AG08396 (cell line): Measurements from ENCODE around the gene PRRG3.

ENCODE experiments used
- DNase-seq: peaks from one replicate; pipeline ENCODE4 v3.0.0; 2012; ENCODE audit warnings: low spot score, mixed read lengths

The PRRG3 gene

DNA sequence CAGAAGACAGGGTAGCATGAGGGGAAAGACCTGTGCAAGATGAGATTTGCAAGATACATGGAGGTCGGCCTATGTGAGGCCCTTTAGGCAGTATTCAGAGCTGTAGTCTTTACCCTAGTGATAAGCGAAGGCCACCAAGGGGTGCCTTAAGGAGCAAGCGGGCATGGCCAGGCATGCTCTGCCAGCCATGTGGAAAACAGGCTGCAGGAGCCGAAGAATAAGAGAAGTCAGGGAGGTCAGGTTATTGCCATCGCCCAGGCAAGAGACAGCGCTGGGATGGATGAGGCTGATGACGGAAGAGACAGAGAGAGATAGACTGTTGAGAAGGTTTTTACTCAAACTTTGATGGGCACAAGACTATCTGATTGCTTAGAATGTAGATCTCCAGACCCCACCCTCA lies 13.6 kb downstream of the PRRG3 start:
- DNase-seq, result no peak

DNA sequence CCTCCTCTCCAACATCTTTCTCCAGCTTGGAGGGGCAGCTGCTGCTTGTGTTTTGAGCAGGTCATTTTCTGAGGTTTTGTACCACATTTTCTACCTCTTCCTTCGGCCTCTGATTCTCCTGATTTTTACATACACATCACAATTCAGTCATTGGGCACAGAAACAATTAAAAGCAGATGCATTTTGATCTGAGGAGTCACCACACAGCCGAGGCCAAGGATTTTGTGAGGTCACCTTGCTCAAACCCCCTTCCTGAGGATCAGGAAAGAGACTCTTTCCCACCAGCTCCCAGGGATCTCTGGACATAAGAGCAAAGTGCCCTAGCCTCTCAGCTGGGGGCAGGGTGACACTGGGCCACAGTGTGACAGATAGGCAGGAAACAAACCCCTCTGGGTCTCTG lies 15.2 kb downstream of the PRRG3 start:
- DNase-seq, result no peak

DNA sequence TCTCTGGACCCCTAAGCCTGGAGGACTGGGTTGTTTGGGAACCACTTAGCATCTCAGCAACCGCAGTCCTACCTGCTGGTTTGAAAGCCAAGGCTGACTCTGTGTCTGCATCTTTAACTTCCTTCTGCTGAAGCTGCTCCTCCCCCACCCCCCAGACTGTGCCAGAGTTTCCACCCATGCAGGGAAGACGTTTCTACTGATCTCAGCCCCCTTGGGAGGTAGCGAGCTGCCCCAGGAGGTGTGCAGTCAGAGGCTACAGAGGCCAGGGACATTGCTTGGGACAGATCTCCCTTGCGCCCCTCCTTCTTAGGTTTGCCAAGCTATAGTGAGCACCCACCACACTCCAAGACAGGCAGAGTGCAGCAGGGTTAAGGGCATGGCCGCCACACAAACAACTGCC lies 15.9 kb downstream of the PRRG3 start:
- DNase-seq, result no peak

DNA sequence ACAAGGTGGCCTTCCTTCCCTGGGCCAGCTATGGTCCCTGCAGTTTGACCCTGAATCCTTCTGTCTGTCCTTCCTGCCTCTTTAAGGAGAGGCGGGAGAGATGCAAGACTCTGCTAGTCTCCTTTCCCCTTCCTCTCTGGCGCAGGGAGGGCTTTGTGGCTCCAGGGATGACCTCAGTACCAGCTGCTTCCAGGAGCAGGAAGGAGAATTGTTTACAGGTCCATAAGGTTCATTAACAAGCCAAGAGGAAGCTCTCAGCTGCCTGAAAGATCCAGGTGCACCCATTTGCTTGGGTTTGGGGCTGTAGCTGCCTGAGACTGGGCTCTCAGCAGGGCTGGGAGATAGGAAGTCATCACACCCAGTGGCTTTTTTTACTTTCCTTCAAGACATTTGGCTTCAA lies 16.5 kb downstream of the PRRG3 start:
- DNase-seq, result no peak

DNA sequence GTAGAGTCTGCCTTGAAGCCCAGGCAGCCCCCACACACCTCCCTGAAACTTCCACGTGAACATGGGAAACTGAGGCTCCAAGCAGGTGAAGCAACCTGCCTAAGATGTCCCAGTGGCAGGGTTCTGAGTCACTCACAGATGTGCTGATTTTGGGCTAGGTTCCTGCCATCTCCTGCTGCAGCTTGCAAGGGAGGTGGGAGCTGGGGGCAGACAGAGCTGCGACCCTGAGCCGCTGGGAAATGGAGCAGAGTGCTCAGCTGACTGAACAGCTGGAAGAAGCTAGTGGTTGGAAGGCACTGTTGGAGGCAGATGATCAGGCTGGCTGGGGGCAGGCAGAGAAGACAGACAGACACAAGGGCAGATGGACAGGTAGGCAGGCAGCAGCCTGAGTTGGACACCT lies 17.0 kb downstream of the PRRG3 start:
- DNase-seq, result no peak

DNA sequence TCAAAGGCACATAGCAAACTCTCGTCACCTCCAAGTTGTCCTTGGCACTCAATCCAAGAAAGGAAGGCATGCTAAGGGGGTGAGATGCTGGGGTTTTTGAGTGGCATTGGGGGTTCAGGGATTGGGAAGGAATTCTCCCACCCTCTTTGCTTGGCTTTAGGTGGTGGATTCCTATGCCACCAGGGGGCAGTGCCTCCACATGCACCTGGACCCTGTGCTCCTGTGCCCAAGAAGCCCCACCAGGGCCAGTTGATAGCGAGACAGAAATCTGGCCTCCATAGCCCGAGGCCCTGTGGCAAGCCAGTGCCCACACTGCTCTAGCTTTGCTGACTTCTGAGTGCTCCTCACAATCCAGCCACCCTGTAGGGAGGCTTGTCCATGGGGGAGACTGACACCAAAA lies 18.6 kb downstream of the PRRG3 start:
- DNase-seq, result peak; percentile 39

DNA sequence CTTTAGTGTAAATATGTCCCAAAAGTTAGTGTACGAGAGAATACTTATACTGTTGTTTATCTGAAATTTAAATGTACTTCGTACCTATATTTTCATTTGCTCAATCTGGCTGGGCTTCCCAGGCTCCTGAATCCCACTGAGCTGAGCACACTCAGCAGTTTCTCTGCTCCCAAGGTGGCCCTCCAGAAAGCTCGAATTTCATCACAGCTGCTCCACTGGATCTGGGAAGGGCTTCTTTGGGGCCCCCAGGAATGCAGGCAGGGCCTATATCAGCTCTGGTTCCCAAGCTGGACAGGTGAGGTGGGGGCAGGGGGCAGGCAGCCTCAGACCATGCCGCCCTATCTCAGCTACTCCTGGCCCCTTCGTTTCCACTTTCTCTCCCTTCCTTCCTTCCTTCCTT lies 19.1 kb downstream of the PRRG3 start:
- DNase-seq, result no peak

DNA sequence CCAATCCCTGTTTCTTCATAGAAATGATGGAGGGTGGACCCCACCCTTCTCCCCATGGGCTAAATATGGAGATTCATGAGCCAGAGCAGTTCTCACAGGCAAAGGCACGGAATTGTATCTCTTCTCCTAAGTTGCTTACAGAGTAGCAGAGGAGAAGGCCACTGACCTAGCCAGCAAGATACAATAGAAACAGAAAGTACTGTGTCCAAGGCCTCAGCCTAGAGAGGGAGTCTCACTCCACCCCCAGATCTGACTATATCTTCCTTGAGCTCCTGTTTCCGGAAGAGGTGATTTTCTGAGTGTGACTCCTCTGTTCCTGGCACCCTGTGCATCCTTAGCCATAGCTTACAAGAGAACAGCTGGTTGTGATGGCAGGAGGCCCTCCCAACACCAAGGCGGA lies 20.5 kb downstream of the PRRG3 start, which contains the start of gene FATE1:
Gene FATE1 (plus strand): TSS at position 284 of the 400 bp plus-strand sequence. CDS start 85 bp downstream, at position 369.
- no peak for DNase-seq

DNA sequence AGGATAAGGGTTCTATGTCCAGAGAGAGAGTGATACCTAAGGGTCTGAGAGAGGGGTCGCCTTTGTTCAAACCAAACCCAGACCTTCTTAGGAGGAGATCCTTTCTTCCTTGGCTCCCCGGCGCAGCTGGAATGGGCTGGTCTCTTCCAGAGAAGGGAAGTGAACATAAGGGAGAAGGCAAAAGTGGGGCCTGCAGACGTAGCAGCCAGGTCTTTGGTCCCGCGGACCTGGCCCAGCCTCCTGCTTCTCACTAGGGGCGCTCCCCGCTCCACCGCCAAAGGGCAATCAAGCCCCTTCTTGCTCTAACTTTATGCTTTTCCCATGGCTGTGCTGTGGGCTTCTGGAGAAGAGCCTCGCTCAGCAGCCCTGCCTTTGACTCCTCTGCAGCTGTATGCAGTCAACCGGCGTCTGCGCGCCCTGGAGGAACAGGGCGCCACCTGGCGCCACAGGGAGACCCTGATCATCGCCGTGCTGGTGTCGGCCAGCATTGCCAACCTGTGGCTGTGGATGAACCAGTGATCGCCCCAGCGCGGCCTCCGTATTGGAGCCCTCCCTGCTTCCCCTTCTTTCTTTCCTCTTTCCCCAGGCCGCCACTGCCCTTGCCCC lies 27.1 kb downstream of the PRRG3 start:
- DNase-seq, result peak; percentile 42

DNA sequence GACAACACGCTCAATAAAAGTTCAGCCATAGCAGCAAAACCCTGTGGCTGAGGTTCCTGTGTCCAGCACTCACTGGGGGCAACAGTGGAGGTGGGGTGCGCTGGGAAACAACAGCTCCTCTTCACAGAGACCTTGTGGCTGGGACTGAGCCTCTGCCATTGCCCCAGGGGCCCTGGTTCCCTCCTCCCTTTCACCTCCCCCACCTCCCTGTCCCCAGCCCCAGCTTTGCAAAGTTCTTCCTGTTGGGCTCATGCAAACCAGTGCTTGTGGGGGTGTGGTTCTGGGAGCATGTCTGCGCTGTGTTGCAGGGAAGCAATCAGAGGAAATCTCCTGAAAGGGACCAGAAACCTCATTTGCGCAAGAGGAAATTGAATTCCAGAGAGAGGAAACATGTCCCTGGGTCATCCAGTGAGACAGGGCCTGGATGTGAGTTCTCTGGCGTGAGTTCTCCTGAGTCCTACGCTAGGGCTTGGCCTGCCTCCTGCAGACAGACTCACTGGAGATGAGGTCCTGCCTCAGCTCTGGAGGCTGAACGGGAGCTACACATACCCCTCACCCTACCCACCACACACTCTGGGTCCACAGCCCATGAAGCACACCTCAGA lies 28.0 kb downstream of the PRRG3 start:
- DNase-seq, result no peak

DNA sequence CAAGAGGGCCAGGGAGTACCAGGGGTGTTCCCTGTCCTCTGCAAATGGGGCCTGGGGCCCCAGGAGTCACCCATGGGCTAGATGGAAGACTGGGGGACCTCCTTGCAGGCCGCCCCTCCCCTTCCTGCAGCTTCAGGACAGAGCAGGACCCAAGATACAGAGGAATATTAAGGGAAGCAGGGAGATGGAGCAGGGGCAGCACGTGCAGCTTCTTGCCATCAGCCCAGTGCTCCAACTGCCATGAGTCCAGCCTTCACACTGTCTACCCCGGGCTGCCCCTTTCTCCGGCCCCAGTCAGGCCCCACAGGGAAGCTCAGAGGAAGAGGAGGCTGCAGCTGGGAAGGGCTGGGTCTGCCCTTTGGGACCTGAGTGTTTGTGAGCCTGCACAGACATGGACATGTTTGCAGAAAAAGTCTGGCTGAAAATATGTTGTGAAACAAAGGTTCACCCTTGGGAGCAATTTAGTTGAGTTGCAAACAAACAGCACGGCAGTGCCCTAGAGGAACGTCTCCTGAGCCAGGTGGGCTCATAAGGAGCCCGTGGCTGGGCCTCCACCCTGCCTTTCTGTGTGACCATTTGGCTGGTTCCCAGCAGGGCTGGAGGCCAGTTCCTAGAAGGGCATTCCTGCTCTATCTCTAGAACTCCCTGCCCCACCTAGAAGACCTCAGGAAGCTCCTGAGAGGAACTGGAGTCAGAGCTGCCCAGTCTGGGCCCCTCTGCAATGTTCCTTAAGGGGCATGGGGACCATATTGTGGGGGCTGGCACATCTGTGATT lies 29.5 kb downstream of the PRRG3 start:
- DNase-seq, result no peak

DNA sequence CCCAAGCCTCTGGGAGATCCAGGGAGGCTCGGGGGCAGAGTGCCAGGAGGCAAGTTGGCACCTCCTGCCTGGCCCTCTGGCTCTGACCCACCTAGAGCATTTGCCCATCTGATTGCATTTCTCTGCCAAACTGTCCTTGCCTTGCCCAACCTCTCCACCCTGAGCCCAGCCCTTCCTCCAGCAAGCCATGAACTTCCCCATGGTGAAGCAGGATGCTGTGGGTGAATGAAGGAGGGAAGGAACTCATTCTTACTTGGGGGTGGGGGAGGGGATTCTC lies 30.0 kb downstream of the PRRG3 start:
- DNase-seq, result no peak

DNA sequence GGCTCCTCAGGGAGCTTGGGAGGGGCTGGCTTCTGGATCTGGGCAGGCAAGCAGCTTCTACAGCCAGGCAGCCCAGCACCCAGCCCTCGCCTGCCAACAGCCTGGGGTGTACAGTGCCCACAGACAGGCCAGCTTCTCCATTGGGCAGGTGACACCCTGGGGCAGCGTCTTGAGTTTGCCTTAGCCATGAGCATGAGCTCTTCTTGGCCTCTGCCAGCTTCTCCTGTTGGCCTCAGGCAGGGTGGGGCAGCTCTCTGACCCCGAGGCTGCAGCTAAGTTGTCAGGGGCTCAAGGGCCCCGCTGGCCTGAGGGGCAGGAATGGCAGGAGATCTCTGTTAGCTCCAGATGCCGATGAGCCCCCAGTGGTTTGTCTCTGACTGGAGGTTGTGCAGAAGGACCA lies 31.5 kb downstream of the PRRG3 start:
- DNase-seq, result no peak

DNA sequence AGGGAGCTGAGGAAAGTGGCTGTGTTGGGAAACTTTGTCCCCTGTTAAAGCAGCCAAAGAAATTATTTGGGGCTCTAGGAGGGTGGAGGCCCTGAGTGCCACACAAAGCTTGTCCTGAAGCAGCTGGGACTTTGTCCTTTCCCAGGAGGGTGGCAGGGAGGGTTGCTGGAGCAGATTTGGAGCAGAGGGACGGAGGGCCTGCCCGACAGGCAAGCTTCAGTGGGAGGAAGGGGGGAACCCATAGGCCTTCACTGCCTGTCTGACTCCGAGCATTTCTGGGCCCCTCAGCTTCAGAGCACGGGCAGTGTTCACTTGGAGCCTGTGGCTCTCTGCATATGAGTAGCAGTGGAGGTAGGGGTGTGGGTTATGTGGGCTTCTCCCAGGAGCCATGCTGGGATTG lies 32.1 kb downstream of the PRRG3 start:
- no peak for DNase-seq

DNA sequence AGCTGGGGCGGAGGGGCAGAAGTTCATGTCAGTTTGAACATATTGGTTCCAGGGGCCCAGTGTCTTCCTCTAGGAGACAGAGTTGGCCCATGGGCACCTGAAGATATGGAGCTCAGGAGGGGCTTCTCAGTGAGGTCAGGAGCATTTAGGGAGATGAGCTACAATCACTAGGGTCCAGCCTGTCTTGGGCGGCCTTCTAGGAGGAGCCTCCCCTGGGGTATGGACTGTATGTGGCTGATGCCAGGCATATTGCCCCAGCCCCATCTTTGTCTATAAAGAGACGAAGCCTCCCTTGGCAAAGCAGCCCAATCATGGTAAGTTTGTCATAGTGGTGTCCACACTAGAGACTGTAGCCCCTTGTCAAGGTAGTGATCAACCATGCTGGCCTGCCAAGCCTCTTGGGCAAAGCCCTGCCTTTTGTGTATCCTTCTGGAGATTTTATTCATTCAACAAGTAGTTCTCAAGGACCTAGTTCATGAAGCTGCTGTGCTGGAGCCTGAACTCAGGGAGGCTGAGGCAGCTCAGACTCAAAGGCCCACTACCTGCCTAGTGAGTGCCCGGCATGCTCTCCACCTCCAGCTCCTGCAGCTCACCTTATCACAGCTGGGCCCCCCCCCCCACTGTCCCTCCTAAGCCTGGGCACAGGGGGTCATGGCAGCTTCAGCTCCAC lies 33.9 kb downstream of the PRRG3 start:
- no peak for DNase-seq

DNA sequence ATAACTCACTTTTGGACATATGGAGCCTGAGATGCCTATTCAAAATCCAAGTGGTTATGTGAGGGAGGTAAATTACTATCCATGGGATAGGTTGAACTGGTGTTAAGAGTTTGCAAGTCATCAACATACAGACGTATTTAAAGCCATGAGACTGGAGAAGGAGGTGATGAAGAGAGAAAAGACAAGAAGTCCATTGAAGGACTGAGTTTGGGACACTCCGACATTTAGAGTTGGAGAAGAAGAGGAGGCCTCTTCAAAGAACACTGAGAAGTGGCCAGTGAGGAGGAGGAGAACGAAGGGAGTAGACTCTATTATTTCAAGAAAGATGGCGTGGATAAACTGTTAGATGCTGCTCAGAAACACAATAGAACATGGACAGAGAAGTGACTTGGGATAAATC lies 39.2 kb downstream of the PRRG3 start, which contains the start of gene CNGA2:
Gene CNGA2 (plus strand): TSS at position 301 of the 400 bp plus-strand sequence. CDS start 3,738 bp downstream, outside the sequence.
- no peak for DNase-seq

DNA sequence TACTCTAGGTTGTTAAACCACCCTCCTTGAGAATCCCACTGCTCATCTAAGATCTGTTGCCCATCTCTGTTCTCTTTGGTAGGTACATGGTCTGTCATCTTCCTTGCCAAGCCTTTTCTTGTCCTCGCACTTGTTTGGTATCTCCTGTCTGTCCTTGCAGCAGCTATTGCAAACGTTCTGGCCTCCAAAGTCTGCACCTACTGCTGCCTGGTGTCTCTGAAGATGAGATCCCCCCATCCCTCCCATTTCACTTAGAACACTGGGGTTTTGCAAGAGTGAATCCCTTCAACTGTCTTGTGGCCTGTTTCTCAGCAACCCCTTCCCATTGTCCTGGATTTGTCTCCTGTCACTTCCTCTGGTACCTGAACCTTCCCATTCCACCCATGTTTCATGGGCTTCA lies 40.0 kb downstream of the PRRG3 start:
- no peak for DNase-seq

DNA sequence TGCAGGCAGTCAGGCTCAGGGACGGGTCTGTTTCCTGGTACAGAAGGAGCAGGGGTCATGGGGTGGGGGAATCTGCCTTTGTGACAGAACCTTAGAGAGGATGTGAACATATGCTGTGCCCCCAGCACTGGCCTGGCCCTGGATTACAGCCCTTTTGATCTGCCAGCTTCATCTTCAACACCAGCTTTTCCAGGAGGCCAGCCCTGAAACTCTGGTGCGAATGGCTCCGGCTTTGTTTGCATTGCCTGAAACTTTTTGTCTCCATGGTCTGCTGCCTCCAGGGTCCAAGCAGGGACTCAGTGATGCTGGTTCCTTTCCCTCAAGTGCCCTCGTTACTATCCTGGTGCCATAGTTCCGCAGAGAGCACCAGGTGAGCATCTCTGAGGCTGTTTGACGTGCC lies 41.4 kb downstream of the PRRG3 start:
- DNase-seq, result no peak

DNA sequence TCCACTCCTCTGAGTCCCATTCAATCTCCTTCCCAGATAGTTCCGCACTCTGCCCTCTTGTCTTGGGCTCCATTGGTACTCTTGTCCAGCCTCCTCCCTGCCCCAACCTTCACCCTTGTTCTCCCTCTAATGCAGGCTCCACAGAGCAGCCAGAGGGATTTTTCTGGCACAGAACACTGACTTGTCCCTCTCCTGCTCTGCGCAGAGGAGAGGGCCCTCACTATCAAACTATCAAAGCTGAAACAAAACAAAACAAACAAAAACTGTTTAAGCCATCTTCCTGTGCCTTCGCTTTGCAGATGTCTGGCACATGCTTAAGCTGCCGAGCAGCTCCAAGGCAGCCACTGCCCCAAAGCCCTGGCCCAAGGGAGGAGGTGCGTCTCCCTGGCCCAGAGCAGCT lies 42.2 kb downstream of the PRRG3 start:
- no peak for DNase-seq

DNA sequence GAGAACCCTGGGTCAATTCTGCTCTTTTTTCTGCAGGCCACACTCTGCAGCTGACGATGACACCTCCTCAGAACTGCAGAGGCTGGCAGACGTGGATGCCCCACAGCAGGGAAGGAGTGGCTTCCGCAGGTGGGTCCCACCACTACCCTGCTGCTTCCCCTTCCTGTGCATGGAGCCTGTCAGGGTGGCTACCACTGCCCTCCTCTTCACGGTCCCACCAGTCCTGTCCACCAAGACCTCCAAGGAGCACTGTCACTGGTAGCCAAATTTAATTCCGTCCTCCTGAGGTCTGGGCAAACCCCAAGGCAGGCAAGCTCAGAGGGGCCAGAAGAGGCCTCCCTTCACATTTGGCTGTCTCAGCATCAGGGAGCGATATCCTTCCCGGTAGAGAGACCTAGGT lies 43.5 kb downstream of the PRRG3 start:
- DNase-seq, result no peak

DNA sequence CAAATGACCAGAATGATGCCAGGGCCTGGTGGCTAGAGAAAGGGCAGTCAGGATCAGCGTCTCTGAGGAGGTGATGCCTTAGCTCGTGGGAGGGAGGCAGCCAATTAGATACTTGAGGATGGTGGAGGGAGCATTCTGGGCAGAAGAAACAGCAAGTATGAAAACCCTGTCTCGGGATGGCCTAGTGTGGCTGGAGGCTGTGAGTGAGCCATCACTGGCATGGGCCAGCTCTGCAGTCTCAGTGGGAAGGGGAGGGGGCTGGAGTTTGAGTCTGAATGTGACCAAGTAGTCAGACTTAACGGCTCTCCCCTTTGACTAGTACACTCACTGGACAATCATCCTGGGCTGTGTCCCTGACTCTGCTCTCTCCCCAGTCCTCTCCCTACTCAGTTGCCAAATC lies 46.3 kb downstream of the PRRG3 start:
- DNase-seq, result no peak

DNA sequence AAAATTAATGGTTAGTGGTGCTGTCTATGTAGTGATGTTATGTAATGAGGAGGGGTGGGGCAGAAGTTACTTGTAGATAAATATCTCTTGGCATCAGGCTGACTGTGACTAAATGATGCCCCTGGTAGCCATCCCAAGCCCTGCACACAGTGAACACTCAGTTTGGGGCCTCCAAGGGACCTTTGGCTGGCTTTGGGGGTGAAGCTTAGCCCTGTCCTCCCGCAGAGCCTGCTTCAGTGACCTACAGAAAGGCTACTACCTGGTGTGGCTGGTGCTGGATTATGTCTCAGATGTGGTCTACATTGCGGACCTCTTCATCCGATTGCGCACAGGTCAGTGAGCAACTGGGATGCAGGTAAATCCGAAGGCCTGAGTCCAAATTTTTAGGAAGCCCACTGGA lies 47.1 kb downstream of the PRRG3 start:
- DNase-seq, result no peak
